HG03439 (cell line): Measurements from ENCODE around the gene RPP14.
"Not testable (repeated sequence)": the region's sequence is repeated elsewhere in the genome, so short reads cannot be mapped to it uniquely, and the experiment has no call there.

ENCODE experiments used
- ATAC-seq: cut with Tn5 transposase; IDR thresholded peaks from one replicate; pipeline ENCODE4 v1.9.1; 2021; ENCODE audit warnings: mild to moderate bottlenecking, moderate library complexity; ENCODE audit not compliant: unreplicated experiment

RPP14 gene

DNA sequence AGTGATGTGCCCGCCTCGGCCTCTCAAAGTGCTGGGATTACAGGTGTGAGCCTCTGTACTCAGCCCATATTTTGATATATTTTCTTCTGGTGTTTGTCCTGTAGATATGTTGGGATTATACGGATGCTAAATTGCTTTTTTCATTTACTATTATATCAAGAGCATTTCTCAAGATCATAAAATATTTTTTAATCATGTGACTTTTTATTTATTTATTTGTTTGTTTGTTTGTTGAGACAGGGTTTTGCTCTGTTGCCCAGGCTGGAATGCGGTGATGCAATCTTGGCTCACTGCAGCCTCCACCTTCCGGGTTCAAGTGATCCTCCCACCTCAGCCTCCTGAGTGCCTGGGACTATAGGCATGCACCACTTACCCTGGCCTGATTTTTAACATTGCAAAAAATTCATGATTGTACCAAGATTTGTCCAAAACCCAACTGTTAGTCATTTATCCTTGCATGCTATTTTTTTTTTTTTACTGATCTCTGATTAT lies 23.9 kb downstream of the RPP14 start:
- no peak for ATAC-seq

DNA sequence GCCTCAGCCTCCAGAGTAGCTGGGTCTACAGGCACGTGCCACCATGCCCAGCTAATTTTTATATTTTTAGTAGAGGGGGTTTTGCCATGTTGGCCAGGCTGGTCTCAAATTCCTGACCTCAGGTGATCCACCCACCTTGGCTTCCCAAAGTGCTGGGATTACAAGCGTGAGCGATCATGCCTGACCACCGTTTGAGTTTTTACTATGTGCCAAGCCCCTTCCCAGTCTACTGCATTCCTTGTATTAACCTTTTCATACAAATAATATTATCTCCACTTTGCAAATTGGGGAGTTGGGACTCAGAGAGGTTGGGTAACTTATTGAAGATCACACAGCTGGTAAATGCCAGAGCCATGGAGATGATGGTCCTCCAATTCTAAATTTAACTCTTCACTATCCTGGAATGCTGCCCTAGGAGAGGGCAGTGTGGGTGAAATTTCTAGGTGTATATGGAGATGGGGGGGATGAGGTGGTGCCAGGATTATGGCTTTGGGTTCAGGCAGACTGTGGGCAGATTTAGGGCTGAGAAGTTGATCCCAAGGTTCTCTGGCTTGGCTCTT lies 25.6 kb downstream of the RPP14 start:
- ATAC-seq, result no peak

- peak; percentile 75 for ATAC-seq
Observed at GRCh38 chr3:58332575-58333188, 26.6 kb downstream of the RPP14 start, which contains the start of gene PXK. Gene PXK (plus strand): TSS chr3:58332892. CDS start chr3:58332989, 97 bp downstream.

GRCh38 chr3:58333206-58334012 lies 27.4 kb downstream of the RPP14 start:
- ATAC-seq, result peak; percentile 26

GRCh38 chr3:58334013-58334321 lies 27.9 kb downstream of the RPP14 start:
- no peak for ATAC-seq

DNA sequence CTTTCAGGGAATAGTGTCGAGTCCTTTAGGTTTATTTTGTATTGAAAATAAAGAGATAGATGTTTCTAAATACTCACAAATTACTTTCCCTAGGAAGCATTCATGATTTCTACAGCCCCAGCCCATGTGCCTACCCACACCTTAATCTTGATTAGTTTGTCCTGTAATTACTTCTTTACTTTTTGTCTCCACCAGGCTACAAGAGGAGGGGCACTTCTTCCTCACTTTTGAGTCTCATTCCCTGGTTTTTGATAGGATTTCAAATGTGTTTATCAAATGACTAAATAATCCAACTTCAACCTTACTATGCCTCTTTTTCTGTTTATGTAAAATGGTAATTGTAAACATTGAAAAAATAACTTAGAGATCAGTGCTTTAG lies 28.4 kb downstream of the RPP14 start:
- ATAC-seq, result no peak

DNA sequence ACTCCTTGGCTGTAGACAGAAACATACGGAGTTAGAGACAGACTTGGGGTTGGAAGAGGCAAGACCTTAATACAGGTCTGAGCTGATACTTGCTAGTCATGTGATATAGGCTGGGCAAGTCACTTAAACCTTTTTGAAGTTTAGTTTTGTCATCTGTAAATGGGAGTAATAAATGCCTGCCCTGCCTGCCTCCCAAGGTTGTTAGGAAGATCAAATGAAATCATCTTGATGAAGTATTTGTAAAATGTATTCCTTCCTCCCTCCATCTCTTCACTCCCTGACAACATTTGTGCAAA lies 29.6 kb downstream of the RPP14 start:
- no peak for ATAC-seq

DNA sequence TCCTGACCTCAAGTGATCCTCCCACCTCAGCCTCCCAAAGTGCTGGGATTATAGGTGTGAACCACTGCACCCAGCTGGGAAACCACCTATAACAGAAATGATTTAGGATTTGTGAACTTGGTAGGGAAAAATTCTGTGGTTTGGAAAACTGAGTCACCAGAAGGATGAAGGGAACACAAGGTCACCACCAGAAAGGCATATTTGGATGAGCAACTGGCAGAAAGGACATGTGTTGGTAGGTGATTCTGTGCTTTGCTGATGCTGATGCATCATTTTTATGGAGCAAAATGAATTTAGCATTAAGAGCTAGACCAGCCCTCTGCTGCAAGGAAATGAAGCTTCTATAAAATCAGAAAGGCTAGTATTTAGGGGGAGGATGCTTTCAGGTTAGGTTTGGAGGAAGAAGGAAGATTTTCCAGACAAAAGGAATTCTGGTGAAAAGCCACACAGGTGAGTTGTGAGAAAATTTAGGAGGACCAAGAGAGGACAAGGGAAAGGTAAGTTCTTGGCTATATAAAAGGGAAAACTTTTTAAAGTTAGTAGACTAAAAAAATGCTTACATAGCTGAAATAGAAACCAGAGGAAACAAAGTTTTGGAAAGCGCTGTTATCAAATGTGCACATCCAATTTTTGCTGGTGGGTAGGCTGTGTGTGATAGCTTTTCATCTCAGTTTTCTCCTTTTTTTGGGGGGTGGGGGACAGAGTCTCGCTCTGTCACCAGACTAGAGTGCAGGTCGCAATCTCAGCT lies 30.3 kb downstream of the RPP14 start:
- no peak for ATAC-seq

GRCh38 chr3:58337190-58337589 lies 31.1 kb downstream of the RPP14 start:
- no peak for ATAC-seq

DNA sequence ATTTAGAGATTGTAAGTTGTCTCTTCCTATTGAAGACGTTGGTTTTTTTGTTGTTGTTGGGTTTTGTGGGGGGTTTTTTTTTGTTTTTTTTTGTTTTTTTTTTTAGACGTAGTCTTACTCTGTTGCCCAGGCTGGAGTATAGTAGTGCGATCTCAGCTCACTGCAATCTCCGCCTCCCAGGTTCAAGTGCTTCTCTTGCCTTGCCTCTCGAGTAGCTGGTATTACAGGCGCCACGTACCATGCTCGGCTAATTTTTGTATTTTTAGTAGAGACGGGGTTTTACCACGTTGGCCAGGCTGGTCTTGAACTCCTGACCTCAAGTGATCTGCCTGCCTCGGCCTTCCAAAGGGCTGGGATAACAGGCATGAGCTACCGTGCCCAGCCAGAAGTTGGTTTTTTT lies 33.1 kb downstream of the RPP14 start:
- ATAC-seq, result not testable (repeated sequence)

- ATAC-seq, result no peak
Observed at GRCh38 chr3:58340594-58341244, 34.7 kb downstream of the RPP14 start.

DNA sequence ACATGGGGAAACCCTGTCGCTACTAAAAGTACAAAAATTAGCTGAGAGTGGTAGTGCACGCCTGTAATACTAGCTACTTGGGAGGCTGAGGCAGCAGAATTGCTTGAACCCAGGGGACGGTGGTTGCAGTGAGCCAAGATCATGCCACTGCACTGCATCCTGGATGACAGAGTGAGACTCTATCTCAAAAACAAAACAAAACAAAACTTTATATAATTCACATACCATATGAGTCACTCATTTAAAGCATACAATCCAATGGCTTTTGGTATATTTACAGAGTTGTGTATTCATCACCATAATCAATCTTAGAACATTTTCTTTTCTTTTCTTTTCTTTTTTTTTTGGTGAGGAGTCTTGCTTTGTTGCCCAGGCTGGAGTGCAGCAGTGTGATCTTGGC lies 35.3 kb downstream of the RPP14 start:
- no peak for ATAC-seq

DNA sequence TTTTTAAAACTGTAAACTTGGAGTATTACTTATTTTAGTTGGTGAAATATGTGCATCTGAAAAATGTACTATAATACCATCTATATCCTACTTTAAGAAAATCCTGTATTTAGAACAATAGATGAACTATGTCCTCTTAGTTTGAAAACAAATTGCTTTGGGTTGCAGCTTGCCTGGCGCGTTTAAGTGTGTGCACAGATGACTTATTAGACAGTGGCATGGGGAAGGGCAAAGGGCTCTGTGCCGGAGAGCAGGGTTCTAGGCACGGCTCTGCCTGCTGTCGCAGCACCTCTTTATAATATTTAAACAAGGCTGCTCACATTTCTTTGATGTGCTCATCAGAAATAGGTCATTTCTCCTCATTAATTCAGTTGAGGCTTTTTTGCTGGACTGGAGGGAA lies 36.6 kb downstream of the RPP14 start:
- ATAC-seq, result no peak

GRCh38 chr3:58345457-58345856 lies 39.4 kb downstream of the RPP14 start:
- no peak for ATAC-seq

DNA sequence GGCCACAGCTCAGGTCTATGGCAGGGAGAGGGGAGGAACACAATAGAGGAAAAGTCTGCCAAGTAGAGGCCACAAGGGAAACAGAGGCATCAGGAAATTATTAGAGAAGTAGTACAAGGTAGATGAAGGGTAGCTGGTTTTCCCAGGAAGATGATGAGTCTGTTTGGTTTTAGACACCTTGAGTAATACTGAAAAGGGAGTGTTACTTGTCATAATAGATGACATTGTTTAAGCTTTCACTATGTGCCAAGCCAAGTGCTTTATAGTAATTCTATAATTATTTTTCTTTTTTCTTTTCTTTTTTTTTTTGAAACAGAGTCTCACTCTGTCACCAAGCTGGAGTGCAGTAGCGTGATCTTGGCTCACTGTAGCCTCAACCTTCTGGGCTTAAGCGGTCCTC lies 40.3 kb downstream of the RPP14 start:
- no peak for ATAC-seq

DNA sequence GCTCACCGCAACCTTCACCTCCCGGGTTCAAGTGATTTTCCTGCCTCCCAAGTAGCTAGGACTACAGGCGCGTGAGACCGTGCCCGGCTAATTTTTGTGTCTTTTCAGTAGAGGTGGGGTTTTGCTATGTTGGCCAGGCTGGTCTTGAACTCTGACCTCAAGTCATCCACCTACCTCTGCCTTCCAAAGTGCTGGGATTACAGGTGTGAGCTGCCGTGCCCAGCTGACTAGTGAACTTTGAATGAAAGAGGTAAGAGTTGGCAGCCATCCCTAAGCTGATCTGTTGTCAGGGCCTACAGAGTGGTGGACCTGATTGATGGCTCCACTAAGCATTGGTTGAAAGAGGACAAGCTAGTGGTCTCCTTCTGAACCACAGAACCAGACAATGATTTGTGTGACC lies 41.9 kb downstream of the RPP14 start:
- ATAC-seq, result no peak

DNA sequence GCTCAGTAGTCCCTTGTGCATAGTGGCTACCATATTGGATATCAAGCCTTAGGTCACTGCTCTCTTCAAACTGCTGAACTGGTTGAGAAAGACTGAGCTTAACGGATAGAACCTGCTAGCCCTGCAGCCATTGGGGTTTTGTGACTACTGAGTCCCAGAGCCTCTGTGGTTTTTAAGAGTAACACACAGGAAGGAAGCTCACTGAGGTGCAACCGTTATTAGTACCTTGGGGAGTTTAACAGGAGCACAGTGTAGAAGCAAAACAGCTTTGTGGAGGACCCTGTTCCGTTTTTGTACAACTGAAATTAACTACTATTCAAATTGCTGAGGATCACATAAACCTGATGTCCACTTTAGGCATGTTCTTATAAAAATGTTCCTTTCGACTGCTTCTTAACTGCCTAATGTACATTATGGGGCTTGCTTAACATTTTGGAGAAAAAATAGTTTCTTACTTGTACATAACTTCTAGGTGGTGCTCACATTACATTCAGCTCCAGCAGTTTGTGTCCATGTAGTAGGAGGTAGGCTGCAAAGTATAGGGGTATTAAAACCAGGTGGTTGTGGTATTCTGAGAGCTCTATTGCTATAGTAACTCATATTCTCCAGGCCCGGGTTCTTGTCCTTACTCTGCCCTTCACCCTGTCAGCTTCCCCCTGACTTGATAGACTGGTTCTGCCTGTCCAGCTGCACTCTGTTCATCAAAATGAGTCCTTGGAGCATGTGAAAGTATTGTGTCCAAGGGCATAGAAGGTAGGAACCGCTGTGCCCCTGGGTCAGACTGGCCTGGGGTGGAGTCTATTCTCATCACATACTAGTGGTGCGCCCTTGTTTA lies 44.0 kb downstream of the RPP14 start:
- ATAC-seq, result peak; percentile 69

DNA sequence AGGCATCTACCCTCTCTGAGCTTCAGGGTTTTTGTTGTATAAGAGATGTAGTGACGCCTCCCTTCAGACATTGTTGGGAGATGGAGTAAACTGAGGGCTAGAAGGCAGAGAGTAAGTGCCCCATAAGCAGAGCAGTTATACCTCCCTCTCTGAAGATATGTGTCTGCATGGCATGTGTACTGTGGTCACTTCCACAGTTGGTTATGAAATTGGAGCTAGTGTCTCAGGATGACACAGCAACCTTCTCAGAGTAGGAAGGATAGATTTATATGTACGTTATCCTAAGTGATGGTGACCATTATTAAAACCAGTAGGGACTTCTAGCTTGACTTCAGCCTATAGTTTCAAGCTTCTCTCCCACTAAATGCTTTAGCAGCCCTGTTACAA lies 44.6 kb downstream of the RPP14 start:
- ATAC-seq, result no peak

- ATAC-seq, result no peak
Observed at GRCh38 chr3:58351920-58352319, 45.9 kb downstream of the RPP14 start.

DNA sequence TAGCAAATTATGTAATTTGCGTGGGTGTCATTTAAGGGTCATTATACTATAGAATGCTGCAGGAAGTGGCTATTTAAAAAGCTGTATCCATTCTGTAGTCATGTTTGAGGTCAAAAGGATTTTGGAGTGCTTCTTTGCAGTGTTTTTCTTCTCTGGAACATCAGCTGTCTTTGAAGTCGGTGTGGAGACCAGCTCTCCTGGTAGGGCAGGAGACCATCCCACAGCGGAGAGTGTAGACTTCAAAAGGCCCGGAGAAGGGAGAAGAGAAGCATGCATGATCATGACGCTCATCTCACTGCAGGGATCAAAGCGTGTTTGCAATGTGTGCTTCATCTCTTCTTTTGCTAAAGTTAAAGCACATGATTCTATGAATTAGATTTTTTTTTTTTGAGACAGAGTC lies 46.6 kb downstream of the RPP14 start:
- ATAC-seq, result no peak
